HG03108 (cell line): ENCODE measurements around the gene CMYA5.
"Not testable (repeated sequence)": the region's sequence is repeated elsewhere in the genome, so short reads cannot be mapped to it uniquely, and the experiment has no call there.

Source experiments
- ATAC-seq: cut with Tn5 transposase; IDR thresholded peaks from one replicate; pipeline ENCODE4 v1.9.1; 2021; ENCODE audit warnings: moderate library complexity; ENCODE audit not compliant: unreplicated experiment

CMYA5 gene

GRCh38 chr5:79689541-79690466, at the start of gene CMYA5:
CMYA5 (plus strand) TSS chr5:79689836; CDS start chr5:79689908, 72 bp downstream.
- ATAC-seq, result no peak

DNA sequence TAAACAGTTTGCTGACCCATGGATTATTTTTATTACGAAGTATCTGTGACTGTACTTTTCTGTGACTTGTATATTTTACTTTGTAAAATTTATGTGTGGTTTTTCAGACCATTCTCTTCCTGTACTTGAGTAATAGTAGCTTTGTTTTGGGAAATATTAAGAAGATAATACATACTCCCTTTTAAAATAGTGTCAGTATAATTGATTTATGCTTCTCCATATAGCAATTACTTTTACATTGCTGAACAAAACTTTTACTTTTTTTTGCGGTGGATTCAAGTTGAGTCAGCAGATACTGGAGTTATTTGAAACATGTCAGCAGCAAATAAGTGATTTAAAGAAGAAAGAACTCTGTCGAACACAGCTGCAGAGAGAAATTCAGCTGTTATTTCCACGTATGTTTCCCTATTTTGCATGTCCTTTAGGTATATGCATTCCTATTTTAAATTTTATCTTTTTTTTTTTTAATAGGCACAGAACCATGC, 49.0 kb upstream of the CMYA5 start:
- no peak for ATAC-seq

- ATAC-seq, result no peak
Measured at GRCh38 chr5:79641414-79641813, 48.2 kb upstream of the CMYA5 start.

DNA sequence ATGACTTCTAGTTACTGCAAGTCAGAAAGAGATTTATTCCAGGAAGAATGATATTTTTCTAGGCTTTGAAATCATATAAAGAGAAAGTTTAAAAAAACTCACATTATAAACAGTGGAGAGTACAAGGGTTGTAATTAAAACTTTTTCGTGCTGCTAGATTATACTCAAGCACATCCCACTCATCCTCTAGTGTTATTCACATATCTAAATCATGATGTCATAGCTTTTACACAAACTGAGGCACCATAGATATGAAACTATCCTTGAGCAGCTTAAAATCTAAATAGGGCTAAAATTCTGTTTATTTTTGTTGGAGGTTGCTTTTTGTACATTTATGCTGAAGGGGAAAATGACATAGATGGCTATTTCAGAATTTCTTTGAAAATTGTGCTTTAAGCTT, 47.4 kb upstream of the CMYA5 start:
- ATAC-seq, result no peak

- ATAC-seq, result no peak
Measured at GRCh38 chr5:79653843-79654242, 35.8 kb upstream of the CMYA5 start.

- ATAC-seq, result no peak
Measured at GRCh38 chr5:79663212-79663611, 26.4 kb upstream of the CMYA5 start.

GRCh38 chr5:79666758-79667157, 22.9 kb upstream of the CMYA5 start:
- ATAC-seq, result no peak

DNA sequence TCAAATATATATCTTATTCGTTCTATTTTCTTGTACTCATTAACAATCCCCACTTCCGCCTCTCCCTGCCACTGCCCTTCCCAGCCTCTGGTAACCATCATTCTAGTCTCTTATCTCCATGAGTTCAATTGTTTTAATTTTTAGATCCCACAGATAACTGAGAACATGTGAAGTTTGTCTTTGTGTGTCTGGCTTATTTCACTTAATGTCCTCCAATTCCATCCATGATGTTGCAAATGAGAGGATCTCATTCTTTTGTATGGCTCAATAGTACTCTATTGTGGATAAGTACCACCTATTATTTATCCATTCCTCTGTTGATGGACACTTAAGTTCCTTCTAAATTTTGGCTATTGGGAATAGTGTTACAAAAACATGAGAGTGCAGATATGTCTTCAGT, 17.2 kb upstream of the CMYA5 start:
- ATAC-seq, result no peak

- not testable (repeated sequence) for ATAC-seq
Measured at GRCh38 chr5:79676354-79676753, 13.3 kb upstream of the CMYA5 start.

- ATAC-seq, result not testable (repeated sequence)
Measured at GRCh38 chr5:79682102-79682501, 7.5 kb upstream of the CMYA5 start.

DNA sequence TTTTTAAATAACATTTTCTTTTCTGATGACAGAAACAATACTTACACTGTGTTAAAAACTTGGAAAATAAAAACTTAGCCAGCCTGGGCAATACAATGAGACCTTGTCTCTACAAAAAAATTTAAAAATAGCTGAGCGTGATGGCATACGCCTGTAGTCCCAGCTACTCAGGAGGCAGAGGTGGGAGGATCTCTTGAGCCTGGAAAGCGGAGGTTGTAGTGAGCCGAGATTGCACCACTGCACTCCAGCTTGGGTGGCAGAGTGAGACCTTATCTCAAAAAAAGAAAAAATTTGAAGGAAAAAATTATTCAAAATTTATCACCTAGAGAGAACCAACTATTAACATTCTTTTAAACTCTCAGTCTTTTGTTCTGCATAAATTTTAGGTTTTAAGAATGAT, 4.9 kb upstream of the CMYA5 start:
- ATAC-seq, result no peak

- ATAC-seq, result no peak
Measured at GRCh38 chr5:79685627-79686026, 4.0 kb upstream of the CMYA5 start.

GRCh38 chr5:79686799-79687198, 2.8 kb upstream of the CMYA5 start:
- ATAC-seq, result no peak

GRCh38 chr5:79687889-79688288, 1.7 kb upstream of the CMYA5 start:
- no peak for ATAC-seq

- no peak for ATAC-seq
Measured at GRCh38 chr5:79691007-79691406, 1.4 kb downstream of the CMYA5 start.

GRCh38 chr5:79692596-79692995, 3.0 kb downstream of the CMYA5 start:
- no peak for ATAC-seq

DNA sequence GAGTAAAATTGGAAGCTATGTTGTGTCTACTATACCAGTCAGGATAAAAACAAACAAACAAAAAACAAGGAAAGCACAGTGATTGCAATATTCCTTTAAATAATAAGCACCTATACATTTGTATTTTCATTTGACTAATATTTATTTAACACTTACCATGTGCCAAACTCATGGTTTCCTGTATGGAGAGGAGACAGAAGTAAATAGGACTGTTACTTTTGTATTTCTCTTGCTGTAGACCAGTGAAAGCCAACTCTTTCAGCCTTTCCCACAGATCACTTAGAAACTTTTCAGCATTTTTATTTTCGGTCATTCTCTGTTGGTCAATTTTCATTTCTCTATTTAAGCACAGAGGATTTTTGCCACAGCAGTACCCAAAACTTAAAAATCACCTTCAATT, 4.5 kb downstream of the CMYA5 start:
- ATAC-seq, result no peak

- ATAC-seq, result no peak
Measured at GRCh38 chr5:79694652-79695051, 5.0 kb downstream of the CMYA5 start.

DNA sequence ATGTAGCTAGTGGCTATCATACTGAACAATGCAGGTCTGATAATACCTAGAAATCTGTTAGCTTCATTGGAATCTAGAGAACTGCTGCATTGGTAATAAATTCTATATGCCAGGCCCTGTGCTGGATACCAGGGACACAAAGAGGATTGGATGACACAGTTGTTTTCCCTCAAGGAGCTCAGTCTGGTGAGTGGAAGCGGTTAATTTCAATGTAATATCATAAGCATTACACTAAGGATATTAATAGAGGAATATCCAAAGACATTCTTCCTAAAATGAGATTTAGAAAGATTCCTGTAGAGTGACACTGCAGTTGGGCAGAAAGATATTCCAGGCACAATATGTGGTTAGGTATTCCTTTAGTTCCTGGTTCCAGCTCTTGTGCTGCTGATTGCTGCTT, 5.9 kb downstream of the CMYA5 start:
- no peak for ATAC-seq

GRCh38 chr5:79697222-79698170, 7.9 kb downstream of the CMYA5 start:
- ATAC-seq, result no peak

GRCh38 chr5:79699763-79700400, 10.2 kb downstream of the CMYA5 start:
- peak; percentile 64 for ATAC-seq
